ENCODE results near the gene ANO1.

- TF ChIP-seq POLR2AphosphoS5 (IDR thresholded peaks at IDR 0.05) (no peak), CTCF (IDR thresholded peaks at IDR 0.05) (no peak), POLR2A (IDR thresholded peaks at IDR 0.05) (no peak)
These were observed 4.2 kb upstream of the ANO1 start for GRCh38 chr11:70073871-70074371.

Data from prostate gland (tissue), 2 donors.